ENCODE results near the gene NARS2.

DNA sequence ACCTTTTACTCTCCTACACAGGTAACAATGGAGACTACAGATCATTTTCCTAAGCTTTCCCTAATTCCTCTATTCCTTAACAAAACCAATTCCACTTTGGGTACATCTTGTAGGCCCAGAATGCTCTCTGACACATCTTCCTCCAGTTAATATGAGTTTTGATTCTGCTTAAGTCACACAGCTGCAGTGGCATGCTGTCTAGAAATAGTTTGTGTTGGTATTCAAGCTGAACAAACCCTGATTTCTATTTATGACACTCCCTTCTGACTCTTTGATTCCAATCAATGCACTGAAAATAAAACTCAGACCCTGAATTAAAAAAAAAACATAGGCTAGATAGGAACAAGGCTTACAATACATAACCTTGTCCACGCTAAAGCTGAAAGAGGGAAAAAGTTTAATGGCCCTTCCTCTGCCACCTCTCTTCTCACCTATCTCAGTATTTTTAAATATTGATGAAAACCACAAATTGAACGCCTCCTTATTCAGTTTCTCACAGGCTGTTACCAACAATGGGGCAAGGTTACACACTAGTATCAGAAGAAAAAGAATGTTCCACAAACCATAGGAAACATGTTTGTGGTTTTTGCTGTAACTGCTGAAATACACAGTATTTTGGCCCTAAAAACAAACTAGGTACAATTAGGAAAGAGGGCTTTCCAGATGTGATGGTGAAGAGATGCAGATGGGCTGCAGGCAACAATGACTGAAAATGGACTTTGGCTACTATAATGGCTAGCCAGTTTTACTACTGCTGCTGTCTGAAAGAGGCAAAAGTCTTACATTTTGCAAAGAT is 121.3 kb downstream of the NARS2 start:
- TF ChIP-seq POLR2A (IDR thresholded peaks at IDR 0.05; ENCODE audit: low read length) (no peak), GATA1 (IDR thresholded peaks at IDR 0.05; ENCODE audit: low read depth, low read length) (no peak)
